Glutamatergic neuron (in vitro differentiated cells): Measurements from ENCODE around the gene GPR156. TPM values are rescaled to one million over a fixed set of nuclear protein-coding genes. Genes with fewer than 3 reads are reported as not detected.
A peak's percentile ranks its signal among the peaks of the same experiment; 100 is the strongest.

ENCODE experiments used
- DNase-seq: peaks from one replicate; pipeline ENCODE4 v3.0.0; 2022
- H3K27ac Mint-ChIP-seq: one replicate; pipeline ENCODE4 v1.8.0; 2020; ENCODE audit warnings: mild to moderate bottlenecking, mixed read lengths, inconsistent platforms; ENCODE audit not compliant: unreplicated experiment
- H3K27me3 Mint-ChIP-seq: one replicate; pipeline ENCODE4 v1.8.0; 2020; ENCODE audit warnings: mild to moderate bottlenecking, moderate library complexity, mixed read lengths, inconsistent platforms; ENCODE audit not compliant: unreplicated experiment
- H3K36me3 Mint-ChIP-seq: one replicate; pipeline ENCODE4 v1.8.0; 2020; ENCODE audit warnings: mild to moderate bottlenecking, mixed read lengths, inconsistent platforms; ENCODE audit not compliant: unreplicated experiment
- H3K4me1 Mint-ChIP-seq: one replicate; pipeline ENCODE4 v1.8.0; 2020; ENCODE audit warnings: mild to moderate bottlenecking, low read depth, mixed read lengths, inconsistent platforms; ENCODE audit not compliant: unreplicated experiment
- H3K4me3 Mint-ChIP-seq: one replicate; pipeline ENCODE4 v1.8.0; 2020; ENCODE audit warnings: mild to moderate bottlenecking, mixed read lengths, inconsistent platforms; ENCODE audit not compliant: unreplicated experiment
- H3K9me3 Mint-ChIP-seq: one replicate; pipeline ENCODE4 v1.8.0; 2020; ENCODE audit warnings: mild to moderate bottlenecking, moderate library complexity, mixed read lengths, inconsistent platforms; ENCODE audit not compliant: unreplicated experiment
- total RNA-seq: library from RNA; stranded (reverse); fragmentation: NEBNext Ultra II Directional; extraction: Animal tissue kit (Norgen Biotek cat#: 25700); gene quantifications from one replicate; pipeline ENCODE4 v1.2.1, GENCODE V29; 2021; ENCODE audit not compliant: unreplicated experiment
- TF ChIP-seq, protein P1 (sequence below): fragments of 200-600 bp; sonication (generic); IDR thresholded peaks from one replicate; pipeline ENCODE4 v1.5.0; 2021; ENCODE audit not compliant: partially characterized antibody, unreplicated experiment

The GPR156 gene
- total RNA-seq, 1 donor from 2014 or later, result 0.83 TPM

DNA sequence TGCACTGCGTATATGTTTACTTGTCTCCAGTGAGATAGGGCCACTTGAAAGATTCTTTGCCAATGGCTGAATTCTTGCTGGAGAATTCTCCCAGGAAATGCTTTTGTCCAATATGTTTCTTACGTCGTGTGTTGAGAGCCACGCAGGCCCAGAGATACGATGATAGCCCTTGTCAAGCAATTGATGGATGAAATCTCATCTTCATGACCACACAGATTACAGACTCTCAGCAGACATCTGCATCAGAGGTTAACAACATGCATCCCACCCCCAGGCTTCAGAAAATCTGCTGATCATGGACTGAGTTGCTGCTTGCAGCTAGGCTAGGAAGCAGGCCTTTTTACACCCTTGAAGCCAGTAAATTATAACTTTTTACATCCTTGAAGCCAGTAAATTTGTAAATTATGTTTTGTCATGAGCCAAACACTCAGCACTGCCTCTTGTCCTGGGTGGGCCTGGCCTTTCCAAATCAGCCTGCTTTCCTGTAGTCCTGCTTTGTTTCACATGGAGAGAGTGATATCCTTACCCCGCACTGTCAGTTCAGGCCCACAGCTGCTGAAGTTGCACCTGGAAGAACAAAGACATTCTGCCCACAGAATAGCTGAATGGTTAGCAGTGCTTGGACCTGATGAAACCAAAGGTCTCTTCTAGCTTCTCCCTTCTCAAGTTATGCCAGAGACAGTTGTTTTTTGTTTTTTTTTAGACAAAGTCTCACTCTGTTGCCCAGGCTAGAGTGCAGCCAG lies 84.4 kb downstream of the GPR156 start:
- Mint-ChIP-seq H3K9me3 (no peaks in the 10 kb centered on the region), H3K4me1 (no peaks in the 10 kb centered on the region), H3K36me3 (no peaks in the 10 kb centered on the region), H3K27ac (peak overlapping the region; percentile 49), H3K4me3 (peak overlapping the region; percentile 13), H3K27me3 (no peaks in the 10 kb centered on the region)
- DNase-seq, result no peak
- TF ChIP-seq, protein P1, sequence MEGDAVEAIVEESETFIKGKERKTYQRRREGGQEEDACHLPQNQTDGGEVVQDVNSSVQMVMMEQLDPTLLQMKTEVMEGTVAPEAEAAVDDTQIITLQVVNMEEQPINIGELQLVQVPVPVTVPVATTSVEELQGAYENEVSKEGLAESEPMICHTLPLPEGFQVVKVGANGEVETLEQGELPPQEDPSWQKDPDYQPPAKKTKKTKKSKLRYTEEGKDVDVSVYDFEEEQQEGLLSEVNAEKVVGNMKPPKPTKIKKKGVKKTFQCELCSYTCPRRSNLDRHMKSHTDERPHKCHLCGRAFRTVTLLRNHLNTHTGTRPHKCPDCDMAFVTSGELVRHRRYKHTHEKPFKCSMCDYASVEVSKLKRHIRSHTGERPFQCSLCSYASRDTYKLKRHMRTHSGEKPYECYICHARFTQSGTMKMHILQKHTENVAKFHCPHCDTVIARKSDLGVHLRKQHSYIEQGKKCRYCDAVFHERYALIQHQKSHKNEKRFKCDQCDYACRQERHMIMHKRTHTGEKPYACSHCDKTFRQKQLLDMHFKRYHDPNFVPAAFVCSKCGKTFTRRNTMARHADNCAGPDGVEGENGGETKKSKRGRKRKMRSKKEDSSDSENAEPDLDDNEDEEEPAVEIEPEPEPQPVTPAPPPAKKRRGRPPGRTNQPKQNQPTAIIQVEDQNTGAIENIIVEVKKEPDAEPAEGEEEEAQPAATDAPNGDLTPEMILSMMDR, result no peak

DNA sequence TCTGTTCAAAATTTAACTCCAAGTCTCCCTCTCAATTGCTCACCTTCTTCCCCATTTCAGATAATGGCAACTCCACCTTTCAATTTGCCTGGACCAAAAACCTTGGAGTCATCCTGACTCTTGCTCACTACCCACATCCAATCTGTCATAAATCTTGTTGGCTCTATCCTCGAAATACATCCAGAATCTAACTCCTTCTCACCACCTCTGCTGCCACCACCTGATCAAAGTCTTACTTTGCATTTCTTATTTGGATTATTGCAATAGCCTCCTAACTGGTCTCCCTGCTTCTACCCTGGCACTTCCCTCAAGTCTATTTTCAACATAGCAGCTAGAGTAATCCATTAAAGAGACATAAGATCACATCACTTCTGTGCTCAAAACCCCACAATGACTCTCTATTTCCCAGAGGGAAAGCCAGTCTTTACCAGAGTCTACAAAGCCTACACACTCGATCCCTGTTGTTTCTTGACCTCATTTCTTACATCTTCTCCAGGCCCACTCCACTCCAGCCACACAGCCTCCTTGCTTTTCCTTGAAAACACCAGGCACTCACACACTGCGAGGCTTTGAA lies 86.6 kb downstream of the GPR156 start:
- TF ChIP-seq, protein P1, result no peak
- H3K36me3 Mint-ChIP-seq, result no peaks in the 10 kb centered on the region
- H3K27ac Mint-ChIP-seq, result no peak overlapping the region
- no peaks in the 10 kb centered on the region for H3K9me3 Mint-ChIP-seq
- no peaks in the 10 kb centered on the region for H3K4me1 Mint-ChIP-seq
- H3K27me3 Mint-ChIP-seq, result no peaks in the 10 kb centered on the region
- H3K4me3 Mint-ChIP-seq, result no peak overlapping the region
- DNase-seq, result no peak

DNA sequence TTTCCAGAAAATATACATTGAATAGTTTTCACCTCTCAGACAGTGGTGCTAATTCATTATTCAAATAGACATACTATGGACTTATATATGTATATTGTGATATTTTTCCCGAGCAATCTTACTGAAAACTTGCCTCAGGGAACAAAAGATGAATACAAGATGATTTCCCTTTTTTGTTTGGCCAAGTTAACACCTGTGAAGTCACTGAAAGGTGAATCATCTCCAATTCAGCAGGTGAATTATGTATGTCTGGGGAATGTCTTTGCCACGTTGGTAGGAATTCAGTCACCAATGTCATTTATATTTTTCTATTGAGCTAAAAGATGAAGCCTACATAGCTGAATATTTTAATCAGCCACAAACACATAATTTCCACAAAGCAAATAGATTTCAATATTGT lies 88.2 kb downstream of the GPR156 start:
- no peaks in the 10 kb centered on the region for H3K36me3 Mint-ChIP-seq
- DNase-seq, result no peak
- H3K9me3 Mint-ChIP-seq, result no peaks in the 10 kb centered on the region
- TF ChIP-seq, protein P1, result no peak
- H3K4me3 Mint-ChIP-seq, result no peak overlapping the region
- H3K27me3 Mint-ChIP-seq, result no peaks in the 10 kb centered on the region
- no peaks in the 10 kb centered on the region for H3K4me1 Mint-ChIP-seq
- no peak overlapping the region for H3K27ac Mint-ChIP-seq

DNA sequence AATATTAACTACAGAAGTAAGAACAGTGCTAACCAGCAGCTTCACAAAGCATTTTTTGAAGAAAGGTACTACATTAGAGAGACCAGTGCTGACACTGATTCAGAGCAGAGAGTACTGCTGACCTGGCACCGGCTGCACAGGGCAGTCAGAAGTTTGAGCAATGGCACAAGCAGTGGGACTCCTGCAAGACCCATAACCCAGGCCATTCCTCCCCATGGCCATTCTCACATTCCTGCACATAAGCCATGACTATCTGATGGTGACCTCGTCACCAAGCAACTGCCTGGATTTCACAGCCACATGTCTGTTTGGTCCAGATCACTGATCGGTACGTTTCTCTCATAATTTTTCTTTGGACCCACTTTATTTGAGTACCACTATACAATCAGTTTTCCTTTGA lies 88.7 kb downstream of the GPR156 start:
- Mint-ChIP-seq H3K4me3 (no peak overlapping the region), H3K27ac (no peak overlapping the region), H3K9me3 (no peaks in the 10 kb centered on the region), H3K36me3 (no peaks in the 10 kb centered on the region), H3K4me1 (no peaks in the 10 kb centered on the region), H3K27me3 (no peaks in the 10 kb centered on the region)
- DNase-seq, result no peak
- TF ChIP-seq, protein P1, result no peak

DNA sequence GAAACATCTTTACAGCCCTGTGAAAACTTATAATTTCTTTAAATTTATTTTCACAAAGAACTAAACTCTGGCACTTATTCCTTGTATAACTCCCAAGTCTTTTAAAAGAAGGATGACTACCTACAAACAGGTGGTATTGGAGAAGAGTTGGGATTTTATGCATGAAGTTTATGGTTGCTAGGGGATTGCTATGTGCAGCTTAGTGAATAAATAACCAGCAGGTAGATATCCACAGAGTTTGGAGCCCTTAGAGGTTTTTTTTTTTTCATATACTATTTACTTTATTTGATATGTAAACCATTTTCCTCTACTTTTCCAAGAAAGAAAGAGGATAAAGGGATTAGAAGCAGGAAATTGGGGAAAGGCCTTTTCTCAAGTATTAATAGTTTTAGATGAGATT lies 91.5 kb downstream of the GPR156 start:
- Mint-ChIP-seq H3K27ac (no peak overlapping the region), H3K4me3 (no peak overlapping the region), H3K9me3 (no peaks in the 10 kb centered on the region), H3K36me3 (no peaks in the 10 kb centered on the region), H3K27me3 (peaks cover 1% of the 10 kb centered on the region), H3K4me1 (no peaks in the 10 kb centered on the region)
- no peak for DNase-seq
- TF ChIP-seq, protein P1, result no peak
